Fibroblast of skin of left biceps (primary cell): ENCODE data around the gene RFTN2.
"Not testable (repeated sequence)": the region's sequence is repeated elsewhere in the genome, so short reads cannot be mapped to it uniquely, and the experiment has no call there.

ENCODE experiments used
- DNase-seq, 2 experiments: peaks; one replicate each; pipeline ENCODE4 v3.0.0-alpha.2; 2013; ENCODE audit warnings: low read depth in 2 of 2

The RFTN2 gene, protein sequence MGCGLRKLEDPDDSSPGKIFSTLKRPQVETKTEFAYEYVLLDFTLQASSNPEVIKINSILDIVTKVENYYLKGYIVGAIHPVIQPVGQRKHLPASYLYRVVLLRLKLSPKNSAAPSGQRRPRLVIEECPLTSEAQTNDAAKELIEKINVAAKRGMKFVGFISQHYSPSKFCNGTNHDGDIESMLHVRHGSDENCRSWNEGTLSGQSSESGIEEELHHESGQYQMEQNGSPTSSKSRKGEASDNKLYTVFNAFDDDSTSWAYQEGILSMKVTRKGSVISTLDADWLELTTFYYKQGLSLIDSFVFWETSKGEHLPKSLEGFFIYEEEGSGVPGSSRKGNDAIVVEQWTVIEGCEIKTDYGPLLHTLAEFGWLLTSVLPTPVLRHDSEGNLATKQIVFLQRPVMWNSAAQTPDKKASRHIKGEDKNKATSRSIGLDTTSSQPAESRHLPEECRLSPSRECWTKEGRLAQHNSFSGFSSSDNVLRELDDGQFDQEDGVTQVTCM

DNA sequence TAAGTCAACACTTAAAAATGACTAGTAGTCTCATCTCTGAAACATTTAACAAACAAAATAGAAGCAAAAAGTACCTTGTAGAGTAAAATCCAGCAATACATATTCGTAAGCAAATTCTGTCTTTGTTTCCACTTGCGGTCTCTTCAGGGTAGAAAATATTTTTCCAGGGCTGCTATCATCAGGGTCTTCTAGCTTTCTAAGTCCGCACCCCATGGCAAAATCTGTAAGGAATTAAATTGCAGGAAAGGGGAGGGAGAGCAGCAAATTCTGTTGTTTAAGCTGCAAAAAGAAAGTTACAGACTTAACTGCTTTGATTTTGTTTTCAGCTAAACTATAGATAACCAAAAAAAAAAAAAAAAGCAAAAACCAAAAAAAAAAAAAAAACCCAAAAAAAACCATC lies at the start of gene RFTN2:
Gene RFTN2 (minus strand): TSS at position 342 of the 400 bp plus-strand sequence. CDS start 129 bp downstream, at position 213.
- peak in 1 of 2 experiments; percentile 6 for DNase-seq

DNA sequence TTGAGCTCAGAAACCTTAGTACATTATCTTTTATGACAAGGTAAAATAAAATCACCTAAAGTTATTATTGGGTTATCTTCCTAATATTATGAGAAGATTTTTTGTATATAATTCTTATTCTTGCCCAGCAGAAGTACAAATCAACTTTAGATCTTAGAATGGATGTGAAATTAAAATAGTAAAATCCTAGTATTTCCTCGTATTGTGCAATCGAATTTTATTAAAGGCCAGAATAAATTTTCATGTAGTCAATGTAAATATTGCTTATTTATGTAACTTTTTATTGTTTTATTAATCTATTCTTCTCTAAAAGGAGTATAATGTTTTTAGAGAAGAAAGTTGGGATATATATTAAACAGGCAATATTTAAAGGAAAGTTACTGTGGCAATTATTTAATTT lies 42.5 kb upstream of the RFTN2 start:
- no peak for DNase-seq

DNA sequence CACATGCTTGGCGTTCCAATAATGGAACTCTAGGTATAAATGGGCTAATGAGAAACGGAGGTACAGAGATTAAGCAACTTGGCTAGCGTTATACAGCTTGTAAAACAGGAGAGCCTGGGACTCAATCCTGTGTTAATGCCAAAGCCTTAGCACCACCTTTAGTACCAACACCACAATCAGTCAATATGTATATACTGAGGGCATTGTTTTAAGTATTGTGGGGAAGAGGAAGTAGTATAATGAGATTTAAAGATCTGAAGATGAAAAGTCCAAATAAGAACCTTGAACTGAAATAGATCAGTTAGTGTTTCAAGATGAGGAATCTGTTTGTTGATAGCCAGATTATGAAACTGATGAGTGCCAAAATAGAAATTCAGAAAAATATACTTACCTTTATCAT lies 37.9 kb upstream of the RFTN2 start:
- DNase-seq: no peak

DNA sequence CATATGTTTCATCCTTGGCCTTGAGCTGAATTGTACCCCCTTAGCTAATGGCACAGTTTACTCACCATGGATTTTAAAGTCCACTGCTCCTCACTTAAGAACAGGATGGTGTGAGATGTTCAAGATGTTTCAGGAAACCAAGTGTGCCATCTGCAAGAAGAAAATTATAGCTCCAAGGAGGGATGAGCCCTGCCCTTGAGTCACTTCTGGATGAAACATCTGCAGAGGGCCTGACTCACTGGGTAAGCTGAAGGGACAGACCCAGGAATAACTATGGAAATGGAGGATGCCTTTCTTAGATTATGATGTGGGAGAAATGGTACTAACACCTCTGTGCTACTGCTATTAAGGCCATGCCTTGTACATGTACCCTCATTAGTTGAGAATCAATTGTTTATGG lies 36.2 kb upstream of the RFTN2 start:
- DNase-seq: no peak

DNA sequence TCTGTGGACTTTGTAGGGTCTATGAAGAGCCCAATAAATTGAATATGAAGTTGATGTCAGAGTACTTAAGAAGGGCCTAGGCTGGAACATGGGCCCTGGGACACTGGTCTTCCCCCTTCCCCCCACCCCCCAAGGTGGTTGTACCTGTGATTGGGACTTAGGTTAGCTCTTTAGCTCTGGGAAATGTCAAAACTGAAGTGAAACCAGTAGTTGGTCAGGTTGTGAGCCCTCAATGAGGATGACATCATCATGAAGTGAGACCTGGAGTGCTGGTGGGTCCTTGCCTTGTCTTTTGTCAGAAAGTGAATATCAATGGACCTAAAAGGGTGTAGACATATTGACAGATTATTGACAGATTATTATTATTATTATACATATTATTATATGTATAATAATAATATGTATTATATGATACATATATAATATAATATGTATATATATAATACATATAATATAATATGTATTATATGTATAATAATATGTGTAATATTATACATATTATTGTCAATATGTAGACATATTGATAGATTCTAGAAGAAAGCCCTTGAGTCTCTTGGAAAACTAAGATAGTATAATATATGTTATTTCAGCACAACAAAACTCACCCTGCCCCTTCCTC lies 35.1 kb upstream of the RFTN2 start:
- no peak for DNase-seq

DNA sequence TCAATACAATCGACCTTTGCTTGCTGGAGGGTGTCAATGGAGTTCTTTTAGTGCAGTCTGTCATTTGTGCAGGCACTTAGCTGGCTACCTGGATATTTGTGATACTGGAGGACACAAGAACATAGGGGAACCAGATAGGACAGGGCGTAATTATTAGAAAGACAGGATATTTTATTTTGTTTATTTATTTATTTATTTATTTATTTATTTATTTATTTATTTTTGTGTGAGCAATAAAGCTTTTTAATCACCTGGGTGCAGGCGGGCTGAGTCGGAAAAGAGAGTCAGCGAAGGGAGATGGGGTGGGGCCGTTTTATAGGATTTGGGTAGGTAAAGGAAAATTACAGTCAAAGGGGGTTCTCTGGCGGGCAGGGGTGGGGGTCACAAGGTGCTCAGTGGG lies 33.8 kb upstream of the RFTN2 start:
- DNase-seq: not testable (repeated sequence)

DNA sequence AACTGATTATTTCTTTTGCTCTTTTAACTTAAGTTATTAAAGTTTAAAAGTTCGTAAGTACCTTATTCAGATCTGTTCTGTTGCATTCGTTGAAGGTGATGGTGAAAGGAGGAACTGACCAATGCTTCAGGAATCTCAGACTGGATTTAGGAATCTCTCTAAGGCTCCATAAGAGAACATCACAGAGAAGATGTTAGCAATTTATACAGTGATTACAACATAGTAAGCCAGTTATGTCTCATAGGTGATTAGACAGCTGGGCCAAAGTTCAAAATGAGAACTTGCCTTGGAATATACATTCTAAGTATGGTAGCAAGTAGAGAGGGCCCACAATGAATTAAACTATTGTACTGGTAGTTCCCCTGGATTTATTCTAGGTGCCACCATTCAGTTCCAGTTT lies 32.9 kb upstream of the RFTN2 start:
- peak; percentile 42 to 52 for DNase-seq

DNA sequence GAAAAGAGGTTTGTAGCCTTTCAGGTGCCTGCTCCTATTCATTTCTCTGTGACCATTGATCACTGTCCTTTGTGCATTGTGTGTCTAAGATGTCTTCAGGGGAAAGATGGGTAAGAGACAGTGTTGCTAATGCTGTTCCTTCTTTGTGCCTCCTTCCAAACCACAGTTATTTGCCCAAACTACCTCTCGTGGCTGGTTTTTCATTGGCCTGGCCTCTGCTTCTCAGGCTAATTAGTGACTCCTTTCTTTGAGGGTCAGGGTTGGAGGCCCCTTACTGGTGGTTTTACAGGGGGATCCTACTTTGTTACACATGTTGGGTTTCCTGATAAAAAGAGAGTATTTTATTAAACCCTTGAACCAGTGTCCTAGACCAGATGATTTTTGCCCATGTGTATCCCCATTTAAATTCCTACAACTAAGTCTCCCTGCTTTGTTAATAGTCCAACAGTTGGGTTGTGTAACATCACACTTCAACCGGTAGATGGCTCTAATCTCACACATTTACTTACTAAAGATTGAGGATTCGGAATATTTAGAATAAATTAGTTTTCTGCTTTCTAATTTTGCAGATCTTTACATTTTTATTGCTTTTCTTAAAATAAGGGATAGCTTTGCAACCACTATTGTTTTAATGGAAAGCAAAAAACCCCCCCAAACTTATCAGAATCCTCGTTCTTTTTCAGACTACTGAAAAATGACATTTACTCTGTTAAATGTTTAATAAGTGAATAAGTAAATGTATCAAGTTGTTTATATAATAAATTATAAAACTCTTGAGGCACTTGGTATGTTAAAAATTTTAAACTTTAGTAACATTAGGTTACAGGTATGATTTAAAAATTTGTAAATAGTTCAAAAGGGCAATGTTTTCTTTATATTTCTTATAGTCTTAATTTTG lies 32.2 kb upstream of the RFTN2 start:
- no peak for DNase-seq

DNA sequence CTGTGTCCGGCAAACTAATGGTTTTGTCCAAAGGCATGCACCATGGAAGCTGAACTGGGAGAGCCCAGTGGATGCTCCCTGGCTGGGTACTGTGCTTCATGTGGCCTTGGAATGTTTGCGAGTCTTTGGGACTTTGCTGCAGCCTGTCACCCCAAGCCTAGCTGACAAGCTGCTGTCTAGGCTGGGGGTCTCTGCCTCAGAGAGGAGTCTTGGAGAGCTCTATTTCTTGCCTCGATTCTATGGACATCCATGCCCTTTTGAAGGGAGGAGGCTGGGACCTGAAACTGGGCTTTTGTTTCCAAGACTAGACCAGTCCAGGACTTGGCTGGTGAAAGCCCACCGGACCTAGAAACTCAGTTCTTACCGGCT lies 31.4 kb upstream of the RFTN2 start:
- DNase-seq: no peak

DNA sequence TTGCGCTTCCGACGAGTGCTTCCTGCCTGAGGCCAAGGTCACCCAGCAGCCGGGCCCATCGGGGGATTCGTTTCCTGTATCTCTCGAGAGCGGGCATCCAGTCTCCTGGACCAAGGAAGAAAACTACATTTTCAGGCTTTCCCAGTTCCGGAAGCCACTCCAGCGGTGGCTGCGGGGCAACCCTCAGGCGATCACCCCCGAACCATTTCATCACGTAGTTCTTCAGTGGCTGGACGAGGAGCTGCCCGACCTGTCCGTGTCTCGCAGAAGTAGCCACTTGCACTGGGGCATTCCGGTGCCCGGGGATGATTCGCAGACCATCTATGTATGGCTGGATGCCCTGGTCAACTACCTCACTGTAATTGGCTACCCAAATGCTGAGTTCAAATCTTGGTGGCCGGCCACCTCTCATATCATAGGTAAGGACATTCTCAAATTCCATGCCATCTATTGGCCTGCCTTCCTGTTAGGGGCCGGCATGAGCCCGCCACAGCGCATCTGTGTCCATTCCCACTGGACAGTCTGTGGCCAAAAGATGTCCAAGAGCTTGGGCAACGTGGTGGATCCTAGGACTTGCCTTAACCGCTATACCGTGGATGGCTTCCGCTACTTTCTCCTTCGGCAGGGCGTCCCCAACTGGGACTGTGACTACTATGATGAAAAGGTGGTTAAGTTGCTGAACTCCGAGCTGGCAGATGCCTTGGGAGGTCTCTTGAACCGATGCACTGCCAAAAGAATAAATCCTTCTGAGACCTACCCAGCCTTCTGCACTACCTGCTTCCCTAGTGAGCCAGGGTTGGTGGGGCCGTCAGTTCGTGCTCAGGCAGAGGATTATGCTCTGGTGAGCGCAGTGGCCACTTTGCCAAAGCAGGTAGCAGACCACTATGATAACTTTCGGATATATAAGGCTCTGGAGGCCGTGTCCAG lies 30.8 kb upstream of the RFTN2 start:
- no peak for DNase-seq

DNA sequence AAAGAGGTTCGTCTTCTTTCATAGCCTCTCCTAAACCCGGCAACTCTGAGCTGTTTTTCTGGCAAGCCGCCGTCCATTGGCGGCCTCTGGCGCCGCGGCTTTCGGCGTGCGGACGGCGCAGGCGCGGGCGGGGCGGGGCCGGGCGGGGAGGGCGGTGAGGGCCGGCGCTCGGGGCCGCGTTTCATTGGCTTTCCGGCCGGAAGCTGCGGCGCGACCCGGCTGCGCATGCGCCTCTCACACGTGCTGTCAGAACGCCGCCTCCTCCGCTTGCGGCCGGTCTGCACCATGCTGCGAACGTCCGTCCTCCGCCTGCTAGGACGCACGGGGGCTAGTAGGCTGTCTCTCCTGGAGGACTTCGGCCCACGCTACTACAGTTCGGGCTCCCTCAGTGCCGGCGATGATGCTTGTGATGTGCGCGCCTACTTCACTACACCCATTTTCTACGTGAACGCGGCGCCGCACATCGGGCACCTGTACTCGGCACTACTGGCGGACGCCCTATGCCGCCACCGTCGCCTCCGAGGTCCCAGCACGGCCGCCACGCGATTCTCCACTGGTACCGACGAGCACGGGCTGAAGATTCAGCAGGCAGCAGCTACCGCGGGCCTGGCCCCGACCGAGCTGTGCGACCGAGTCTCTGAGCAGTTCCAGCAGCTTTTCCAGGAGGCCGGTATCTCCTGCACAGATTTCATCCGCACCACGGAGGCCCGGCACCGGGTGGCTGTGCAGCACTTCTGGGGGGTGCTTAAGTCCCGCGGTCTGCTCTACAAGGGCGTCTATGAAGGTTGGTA lies 29.9 kb upstream of the RFTN2 start, which contains the start of gene MARS2:
Gene MARS2 (plus strand): TSS at position 249 of the 791 bp plus-strand sequence. CDS start 37 bp downstream, at position 286.
- peak; percentile 76 to 80 for DNase-seq

DNA sequence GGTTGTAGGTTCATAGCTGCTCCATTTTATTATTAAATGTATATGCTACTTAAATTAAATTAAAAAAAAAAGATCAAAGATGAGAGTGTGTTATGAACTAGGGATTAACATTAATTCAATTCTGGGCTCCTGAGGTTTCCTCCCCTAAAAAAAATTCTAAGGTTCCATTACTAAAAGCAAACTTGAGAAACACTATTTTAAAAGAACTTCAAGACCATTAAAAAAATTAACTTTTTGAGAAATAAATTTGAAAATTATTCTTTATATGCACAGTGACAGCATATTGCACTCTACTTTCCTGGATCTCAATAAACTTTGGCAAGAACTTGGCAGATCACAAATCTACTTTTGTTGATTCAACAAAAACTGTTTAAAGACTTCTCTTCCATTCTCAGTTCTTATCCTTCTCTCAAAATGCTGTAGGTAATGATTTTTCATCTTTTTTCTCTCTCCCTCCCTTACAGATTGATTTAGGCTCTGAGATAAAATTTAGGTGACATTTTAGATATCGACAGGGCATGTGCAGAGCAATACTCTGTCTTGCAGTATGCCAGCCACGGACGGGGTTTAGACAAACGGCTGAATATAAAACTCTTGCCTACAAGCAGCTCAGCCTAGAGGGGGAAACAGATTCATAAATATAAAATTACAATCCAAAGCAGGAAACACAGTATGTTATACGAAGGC lies 29.2 kb upstream of the RFTN2 start:
- no peak for DNase-seq

DNA sequence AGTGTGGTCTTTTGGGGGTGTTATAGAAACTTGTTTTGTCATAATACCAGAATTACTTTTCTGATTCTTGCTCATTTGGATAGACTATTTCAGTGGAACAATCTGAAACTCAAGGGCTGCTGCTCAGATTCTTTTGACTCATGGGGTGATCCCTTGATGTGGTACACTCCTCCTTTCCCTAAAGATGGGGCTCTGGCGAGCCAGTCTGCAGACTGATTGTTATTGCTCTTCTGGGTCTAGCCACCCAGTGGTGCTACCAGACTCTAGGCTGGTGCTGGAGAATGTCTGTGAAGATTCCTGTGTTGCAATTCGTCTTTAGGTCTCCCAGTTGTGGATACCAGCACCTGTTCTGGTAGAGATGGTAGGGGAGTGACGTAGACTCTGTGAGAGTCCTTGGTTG lies 25.6 kb upstream of the RFTN2 start:
- no peak for DNase-seq

DNA sequence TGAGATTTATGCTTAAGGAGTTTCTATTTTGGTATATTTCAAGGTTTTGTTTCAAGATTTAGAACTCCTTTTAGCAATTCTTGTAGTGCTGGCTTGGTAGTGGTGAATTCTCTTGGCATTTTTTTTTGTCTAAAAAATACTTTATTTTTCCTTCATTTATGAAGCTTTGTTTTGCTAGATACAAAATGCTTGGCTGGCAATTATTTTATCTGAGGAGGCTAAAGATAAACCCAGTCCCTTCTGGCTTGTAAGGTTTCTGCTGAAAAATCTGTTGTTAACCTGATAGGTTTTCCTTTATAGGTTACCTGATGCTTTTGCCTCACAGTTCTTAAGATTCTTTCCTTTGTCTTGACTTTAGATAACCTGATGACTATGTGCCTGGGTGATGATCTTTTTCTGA lies 24.3 kb upstream of the RFTN2 start:
- DNase-seq: not testable (repeated sequence)

DNA sequence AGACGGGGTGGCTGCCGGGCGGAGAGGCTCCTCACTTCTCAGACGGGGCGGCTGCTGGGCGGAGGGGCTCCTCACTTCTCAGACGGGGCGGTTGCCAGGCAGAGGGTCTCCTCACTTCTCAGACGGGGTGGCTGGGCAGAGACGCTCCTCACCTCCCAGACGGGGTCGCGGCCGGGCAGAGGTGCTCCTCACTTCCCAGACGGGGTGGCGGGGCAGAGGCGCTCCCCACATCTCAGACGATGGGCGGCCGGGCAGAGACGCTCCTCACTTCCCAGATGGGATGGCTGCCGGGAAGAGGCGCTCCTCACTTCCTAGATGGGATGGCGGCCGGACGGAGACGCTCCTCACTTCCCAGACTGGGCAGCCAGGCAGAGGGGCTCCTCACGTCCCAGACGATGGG lies 21.2 kb upstream of the RFTN2 start:
- DNase-seq: not testable (repeated sequence)

DNA sequence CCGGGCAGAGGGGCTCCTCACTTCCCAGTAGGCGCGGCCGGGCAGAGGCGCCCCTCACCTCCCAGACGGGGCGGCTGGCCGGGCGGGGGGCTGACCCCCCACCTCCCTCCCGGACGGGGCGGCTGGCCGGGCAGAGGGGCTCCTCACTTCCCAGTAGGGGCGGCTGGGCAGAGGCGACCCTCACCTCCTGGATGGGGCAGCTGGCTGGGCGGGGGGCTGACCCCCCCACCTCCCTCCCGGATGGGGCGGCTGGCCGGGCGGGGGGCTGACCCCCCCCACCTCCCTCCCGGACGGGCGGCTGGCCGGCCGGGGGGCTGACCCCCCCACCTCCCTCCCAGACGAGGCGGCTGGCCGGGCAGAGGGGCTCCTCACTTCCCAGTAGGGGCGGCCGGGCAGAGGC lies 20.6 kb upstream of the RFTN2 start:
- not testable (repeated sequence) for DNase-seq

DNA sequence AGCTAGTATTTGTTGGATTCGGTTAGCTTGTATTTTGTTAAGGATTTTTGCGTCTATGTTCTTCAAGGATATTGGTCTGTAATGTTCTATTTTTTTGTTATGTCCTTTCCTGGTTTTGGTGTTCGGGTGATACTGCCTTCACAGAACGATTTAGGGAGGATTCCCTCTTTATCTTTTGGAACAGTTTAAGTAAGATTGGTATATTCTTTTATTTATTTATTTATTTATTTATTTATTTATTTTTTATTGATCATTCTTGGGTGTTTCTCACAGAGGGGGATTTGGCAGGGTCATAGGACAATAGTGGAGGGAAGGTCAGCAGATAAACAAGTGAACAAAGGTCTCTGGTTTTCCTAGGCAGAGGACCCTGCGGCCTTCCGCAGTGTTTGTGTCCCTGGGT lies 19.8 kb upstream of the RFTN2 start:
- not testable (repeated sequence) for DNase-seq

DNA sequence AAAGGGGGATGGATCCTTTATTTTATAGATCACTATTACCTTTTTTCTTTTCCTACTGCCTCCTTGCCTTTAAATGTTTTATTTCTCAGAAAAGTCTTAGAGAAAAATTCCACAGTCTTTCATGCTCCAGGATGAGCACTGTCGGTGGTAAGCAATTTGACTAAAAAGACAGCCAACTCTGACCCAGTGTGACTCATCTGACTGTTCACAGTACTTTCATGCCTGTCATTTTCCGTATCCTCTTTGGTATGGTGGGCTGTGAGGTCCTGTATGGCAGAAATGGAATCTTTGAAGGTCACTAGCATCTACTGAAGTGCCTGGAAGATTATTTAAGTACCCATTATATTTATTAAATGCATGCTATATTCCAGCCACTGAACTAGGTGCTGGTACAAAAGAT lies 2.1 kb upstream of the RFTN2 start:
- DNase-seq: peak in 1 of 2 experiments; percentile 15

DNA sequence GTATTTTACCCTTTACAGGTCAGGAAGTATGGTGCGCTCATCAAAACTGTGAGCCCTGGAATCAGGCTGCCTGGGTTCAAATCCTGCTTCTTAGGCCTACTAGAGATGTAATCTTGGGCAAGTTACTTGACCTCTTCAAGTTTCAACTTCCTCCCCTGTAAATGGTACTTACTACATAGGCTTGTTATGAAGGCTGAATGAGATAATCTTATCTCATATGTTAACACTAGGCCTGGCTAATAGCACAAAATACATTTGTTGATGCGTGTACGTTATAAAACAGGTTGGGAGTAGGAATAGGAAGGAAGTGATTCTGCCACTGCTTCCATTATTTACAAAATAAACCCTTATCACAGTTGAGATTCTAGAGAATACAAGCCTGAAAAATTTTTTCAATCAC lies 1.7 kb upstream of the RFTN2 start:
- no peak for DNase-seq
